Raji (cell line): ENCODE measurements around the gene DNPH1.

Experiments
- POLR2A ChIP-seq: IDR thresholded peaks from 2 replicates; pipeline ENCODE4 v1.6.1; 2011; ENCODE audit warnings: low read depth, low read length, control low read depth; ENCODE audit not compliant: insufficient read depth

The DNPH1 gene

DNA sequence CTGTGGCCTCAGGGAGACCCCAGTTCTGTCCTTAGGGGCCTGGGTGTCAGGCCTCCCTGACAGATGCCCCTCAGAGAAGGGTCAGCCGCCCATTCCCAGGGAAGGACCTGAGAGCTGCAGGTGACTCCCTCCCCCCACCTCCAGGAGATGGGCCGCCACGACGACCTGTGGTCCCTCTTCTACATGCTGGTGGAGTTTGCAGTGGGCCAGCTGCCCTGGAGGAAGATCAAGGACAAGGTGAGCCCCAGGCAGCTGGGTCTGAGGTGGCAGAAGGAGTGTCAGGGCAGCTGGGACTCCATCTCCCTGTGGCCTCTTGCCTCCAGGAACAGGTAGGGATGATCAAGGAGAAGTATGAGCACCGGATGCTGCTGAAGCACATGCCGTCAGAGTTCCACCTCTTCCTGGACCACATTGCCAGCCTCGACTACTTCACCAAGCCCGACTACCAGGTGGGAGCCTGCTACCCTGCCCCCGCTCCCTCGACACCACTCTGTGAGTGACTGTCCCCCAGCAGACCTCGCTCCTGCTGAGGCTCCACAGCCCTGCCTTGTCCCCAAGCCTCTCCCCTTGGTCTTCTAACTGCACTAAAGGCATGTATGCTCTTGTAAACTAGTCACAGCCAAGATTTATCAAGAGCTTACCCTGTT is 26.2 kb upstream of the DNPH1 start:
- no peak for TF ChIP-seq POLR2A

GRCh38 chr6:43254846-43255245 is 25.6 kb upstream of the DNPH1 start:
- TF ChIP-seq POLR2A, result no peak

DNA sequence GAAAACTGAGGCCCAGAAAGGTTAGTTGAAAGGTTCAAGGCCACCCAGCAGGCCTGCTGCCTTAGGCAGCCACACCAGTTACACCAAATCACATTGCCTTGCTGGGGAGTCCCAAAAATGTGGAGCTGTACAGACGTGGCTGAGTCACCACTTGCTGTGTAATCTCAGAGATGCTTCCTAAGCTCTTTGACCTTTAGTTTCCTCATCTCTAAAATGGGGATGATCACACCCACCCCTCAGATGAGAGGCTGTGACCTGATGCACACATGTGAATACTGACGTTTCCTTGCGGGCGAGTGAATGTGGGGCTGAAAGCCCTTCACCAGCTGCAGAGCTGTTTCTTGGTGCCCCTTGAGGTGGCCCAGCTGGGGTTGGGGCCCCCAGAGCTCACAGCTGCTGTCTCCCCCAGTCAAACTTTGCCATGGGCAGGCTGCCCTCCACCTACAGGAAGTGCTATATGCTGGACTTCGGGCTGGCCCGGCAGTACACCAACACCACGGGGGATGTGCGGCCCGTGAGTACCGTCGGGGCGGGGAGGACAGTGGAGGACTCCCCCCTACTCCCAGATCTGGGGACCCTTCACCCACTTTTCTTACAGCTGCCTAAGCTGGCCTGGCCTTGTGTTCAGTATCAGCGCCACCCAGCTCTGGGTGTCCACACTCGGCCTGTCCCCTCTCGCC is 25.0 kb upstream of the DNPH1 start:
- TF ChIP-seq POLR2A, result no peak

DNA sequence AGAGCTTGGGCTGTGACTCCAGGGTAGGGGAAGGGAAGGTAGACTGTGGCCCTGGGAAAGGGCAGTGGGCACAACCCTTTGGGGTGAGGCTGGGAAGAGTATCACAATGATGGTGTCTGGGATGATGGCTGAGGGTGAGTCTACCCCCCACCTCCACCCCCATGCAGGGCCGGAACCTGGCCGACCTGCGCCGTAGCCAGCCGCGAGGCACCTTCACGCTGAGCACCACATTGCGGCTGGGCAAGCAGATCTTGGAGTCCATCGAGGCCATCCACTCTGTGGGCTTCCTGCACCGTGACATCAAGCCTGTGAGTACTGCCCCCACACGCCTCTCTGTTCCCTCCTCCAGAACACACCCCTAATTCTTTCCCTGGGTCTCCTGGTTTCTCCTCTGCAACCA is 24.1 kb upstream of the DNPH1 start:
- TF ChIP-seq POLR2A, result no peak

DNA sequence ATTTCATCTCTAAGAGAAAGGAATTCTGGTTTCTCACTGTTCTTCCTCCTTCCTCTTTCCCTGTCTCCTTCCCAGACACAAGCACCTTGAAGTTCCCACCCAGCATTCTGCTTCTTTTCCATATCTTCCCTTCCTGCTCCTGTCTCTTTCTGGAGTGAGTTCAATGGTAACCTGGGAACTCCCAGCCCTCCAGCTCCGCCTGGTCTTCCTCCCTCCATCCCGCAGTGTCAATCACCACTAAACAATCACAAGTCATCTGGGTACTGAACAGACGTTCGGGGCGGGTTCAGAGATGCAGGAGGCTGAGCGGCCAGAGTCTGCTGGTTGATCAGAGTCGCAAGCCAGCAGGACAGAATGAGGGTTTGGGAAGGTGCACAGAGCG is 21.7 kb upstream of the DNPH1 start:
- TF ChIP-seq POLR2A, result no peak

- TF ChIP-seq POLR2A, result no peak
Observed at GRCh38 chr6:43248791-43249190, 19.5 kb upstream of the DNPH1 start.

GRCh38 chr6:43248101-43248500 is 18.8 kb upstream of the DNPH1 start:
- TF ChIP-seq POLR2A, result no peak

DNA sequence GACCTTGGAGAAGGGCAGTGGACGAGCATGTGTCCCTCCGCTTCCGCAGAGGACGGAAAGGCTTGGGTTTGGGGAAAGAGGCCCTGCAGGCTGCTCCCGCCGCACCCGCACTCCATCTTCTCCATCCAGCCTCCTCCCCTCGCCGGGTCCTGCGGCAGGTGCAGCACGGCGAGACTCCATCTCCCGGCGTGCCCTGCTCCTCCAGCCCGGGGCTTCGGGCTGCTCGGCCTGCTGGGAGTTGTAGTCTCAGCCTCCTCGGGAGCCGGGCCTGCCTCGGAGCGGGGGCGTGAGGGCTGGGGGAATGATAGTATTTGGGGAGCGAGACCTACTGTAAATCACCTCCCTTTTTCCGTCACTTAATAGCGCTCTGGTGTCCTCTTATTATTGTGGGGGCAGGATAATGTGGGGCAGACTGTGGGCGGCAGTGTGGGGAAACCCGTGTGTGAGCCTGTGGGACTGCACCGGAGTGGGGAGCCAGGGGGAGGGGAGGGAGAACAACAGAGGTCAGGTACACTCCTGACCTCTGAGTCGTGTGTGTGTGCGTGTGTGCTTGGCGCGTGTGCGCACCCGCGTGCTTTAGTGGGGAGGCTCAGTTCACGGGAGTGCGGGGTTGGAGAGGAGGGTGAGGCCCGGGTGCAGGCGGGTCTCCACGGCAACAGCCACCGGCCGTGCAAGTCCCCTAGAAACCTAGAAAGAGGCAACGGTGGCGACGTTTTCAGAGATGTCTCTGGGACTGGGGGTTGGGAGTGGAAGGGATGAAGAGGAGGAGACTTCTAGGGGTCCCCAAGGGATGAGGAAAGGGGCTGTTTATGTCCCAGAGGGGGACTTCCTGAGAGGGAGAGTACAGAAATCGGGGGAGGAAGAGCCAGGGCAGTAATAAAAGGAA is 18.1 kb upstream of the DNPH1 start:
- TF ChIP-seq POLR2A, result peak; percentile 78

GRCh38 chr6:43246301-43247113 is 17.2 kb upstream of the DNPH1 start:
- TF ChIP-seq POLR2A, result no peak

DNA sequence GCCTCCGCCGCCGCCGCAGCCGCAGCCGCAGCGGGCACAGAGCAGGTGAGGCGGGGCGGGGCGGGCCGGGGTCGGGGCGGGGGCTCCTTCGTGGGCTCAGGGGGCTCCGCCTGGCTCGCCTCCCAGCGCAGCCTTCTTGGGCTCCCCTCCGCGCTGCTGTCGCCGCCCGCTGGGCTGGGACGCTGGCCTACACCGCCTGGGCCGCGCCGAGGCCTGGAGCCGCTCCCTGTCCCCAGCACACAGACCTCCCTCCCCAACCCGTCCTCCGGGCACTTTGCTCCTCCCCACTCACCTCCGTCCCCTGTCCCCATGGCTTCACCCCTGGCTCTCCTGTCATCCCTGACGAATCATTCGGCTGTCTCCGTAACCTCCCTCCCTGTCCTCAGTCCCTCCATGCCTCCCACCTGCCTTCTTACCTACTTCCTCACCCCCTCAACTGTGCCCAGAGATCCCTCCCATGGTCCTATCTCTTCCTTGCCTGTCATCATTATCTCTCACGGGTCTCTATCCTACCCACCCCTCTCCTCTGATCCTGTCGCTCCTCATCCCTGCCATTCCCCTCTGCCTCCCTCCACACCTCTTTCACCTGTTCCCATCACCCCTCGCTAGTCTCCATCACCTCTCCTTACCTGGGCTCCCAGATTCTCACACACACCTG is 14.5 kb upstream of the DNPH1 start:
- TF ChIP-seq POLR2A, result no peak

GRCh38 chr6:43242908-43243663 is 13.8 kb upstream of the DNPH1 start, which contains the start of gene TTBK1:
Gene TTBK1 (plus strand): TSS chr6:43243481. CDS start chr6:43246661, 3,180 bp downstream.
- no peak for TF ChIP-seq POLR2A

DNA sequence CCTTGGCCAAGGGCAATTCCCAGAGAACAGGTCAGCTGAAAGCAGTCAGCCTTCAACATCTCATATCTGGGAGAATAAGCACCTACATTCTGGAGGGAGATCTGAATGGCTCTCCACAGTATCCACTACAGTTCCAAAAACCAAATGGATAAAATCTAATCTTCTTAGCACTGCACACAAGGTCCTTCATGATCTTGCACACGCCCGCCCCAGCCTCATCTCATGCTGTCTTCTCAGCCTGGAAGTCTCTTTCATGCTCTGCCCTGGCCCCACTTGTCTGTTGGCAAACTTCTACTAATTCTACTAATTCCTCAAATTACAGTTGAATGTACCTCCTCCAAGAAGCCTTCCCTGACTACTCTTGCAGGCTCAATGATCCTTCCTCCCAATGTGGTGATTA is 12.2 kb upstream of the DNPH1 start:
- no peak for TF ChIP-seq POLR2A

- TF ChIP-seq POLR2A, result no peak
Observed at GRCh38 chr6:43240950-43241349, 11.7 kb upstream of the DNPH1 start.

- no peak for TF ChIP-seq POLR2A
Observed at GRCh38 chr6:43239054-43239453, 9.8 kb upstream of the DNPH1 start.

DNA sequence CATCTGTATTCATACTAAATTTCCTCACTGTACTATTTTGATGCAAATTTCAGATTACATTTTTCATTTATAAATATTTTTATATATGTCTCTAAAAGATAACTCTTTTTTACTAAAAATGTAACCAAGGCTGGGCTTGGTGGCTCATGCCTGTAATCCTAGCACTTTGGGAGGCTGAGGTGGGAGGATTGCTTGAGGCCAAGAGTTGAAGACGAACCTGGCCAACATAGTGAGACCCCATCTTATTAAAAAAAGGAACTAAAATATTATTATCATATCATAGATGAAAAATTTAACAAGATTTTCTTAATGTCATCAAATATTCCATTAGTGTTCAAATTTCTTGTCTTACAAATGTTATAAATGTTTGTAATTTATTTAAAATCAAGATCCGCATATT is 6.6 kb upstream of the DNPH1 start:
- no peak for TF ChIP-seq POLR2A
